Testis (tissue), 3 donors: ENCODE results near the gene PTDSS2. TPM values are rescaled to one million over a fixed set of nuclear protein-coding genes. Genes with fewer than 3 reads are reported as not detected.

Source experiments
- DNase-seq: peaks from one replicate; pipeline ENCODE4 v3.0.0-alpha.2; 2019
- H3K27ac ChIP-seq, 2 donors: fragments of 200-600 bp; sonication (generic); one replicate each; pipeline ENCODE4 v1.5.1; 2019
- H3K27me3 ChIP-seq: fragments of 200-600 bp; sonication (generic); one replicate; pipeline ENCODE4 v1.5.1; 2019
- H3K36me3 ChIP-seq: fragments of 200-600 bp; sonication (generic); one replicate; pipeline ENCODE4 v1.5.1; 2017; ENCODE audit warnings: low read depth; ENCODE audit errors: missing control alignments
- H3K4me1 ChIP-seq: fragments of 200-600 bp; sonication (generic); one replicate; pipeline ENCODE4 v1.5.1; 2019
- H3K4me3 ChIP-seq, 2 donors: fragments of 200-600 bp; sonication (generic); one replicate each; pipeline ENCODE4 v1.5.1; 2017 to 2019
- H3K9me3 ChIP-seq: fragments of 200-600 bp; sonication (generic); one replicate; pipeline ENCODE4 v1.5.1; 2017
- POLR2A ChIP-seq: fragments of 450-650 bp; IDR thresholded peaks from one replicate; pipeline ENCODE4 v1.6.1; 2017; ENCODE audit warnings: antibody characterized with exemption, mild to moderate bottlenecking, moderate library complexity
- WGBS, 2 donors: methylation state at CpG; one replicate each; pipeline ENCODE4 v1.1.5; 2018; 5-methylcytosine and 5-hydroxymethylcytosine counted together
- intact Hi-C: fragments of 100-400 bp; cut with DNase I; formaldehyde crosslinking; loops from one replicate; pipeline ENCODE4 v1.15.1; 2023; ENCODE audit warnings: low total_unique reads
- polyA plus RNA-seq: library from polyadenylated mRNA; stranded (reverse); fragments of 350-450 nt; fragmentation: Illumina TruSeq; extraction: RNeasy Lipid Tissue Mini Kit (QIAGEN cat#74804); gene quantifications from one replicate; pipeline ENCODE4 v1.2.3, GENCODE V29; 2014; ENCODE audit warnings: low read depth, low replicate concordance; ENCODE audit not compliant: insufficient read depth
- total RNA-seq, 2 donors: library from RNA; depleted of rRNA; stranded (reverse); fragments of >200 nt; gene quantifications; one replicate each; pipeline ENCODE4 v1.2.3, GENCODE V29; 2016
- TF ChIP-seq, protein P1 (sequence below), 3 experiments: fragments of 450-650 bp in 2 of 3; fragments of 200-600 bp in 1 of 3; sonication (generic) in 1 of 3; IDR thresholded peaks; one replicate each; pipeline ENCODE4 v1.5.1; 2016 to 2019; ENCODE audit warnings: antibody characterized with exemption in 3 of 3, mild to moderate bottlenecking in 2 of 3, moderate library complexity in 1 of 3

PTDSS2 gene
- total and polyA plus RNA-seq, 3 donors from 2014 or later: 107 to 160 (median 116) TPM

DNA sequence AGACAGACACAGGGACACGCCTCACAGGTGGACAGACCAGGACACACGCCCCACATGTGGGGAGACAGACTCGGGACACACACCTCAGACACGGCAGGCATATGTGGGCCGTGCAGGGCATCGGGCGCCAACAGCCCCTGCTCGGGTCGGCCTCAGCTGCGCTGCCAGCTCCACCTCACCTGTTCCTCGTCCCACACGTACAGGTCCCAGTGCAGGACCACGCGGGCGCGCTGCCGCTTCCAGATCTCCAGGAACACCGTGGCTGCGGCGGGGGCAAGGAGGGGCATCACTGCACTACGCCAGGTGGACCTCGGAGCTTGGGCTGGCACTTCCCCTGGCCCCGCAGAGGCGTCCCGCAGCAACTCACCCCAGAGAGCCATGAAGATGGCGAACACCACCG lies 20.7 kb upstream of the PTDSS2 start:
- Histone ChIP-seq H3K4me3 (no peak overlapping the region), H3K36me3 (no peaks in the 10 kb centered on the region), H3K9me3 (no peaks in the 10 kb centered on the region), H3K4me1 (no peaks in the 10 kb centered on the region), H3K27me3 (no peaks in the 10 kb centered on the region), H3K27ac (no peak overlapping the region)
- WGBS, 2 donors: 67 to 91% methylated on average over 7 to 27 of the region's 27 CpGs
- intact Hi-C loops: no loop called here
- no peak for TF ChIP-seq POLR2A
- TF ChIP-seq, protein P1, sequence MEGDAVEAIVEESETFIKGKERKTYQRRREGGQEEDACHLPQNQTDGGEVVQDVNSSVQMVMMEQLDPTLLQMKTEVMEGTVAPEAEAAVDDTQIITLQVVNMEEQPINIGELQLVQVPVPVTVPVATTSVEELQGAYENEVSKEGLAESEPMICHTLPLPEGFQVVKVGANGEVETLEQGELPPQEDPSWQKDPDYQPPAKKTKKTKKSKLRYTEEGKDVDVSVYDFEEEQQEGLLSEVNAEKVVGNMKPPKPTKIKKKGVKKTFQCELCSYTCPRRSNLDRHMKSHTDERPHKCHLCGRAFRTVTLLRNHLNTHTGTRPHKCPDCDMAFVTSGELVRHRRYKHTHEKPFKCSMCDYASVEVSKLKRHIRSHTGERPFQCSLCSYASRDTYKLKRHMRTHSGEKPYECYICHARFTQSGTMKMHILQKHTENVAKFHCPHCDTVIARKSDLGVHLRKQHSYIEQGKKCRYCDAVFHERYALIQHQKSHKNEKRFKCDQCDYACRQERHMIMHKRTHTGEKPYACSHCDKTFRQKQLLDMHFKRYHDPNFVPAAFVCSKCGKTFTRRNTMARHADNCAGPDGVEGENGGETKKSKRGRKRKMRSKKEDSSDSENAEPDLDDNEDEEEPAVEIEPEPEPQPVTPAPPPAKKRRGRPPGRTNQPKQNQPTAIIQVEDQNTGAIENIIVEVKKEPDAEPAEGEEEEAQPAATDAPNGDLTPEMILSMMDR (IDR thresholded peaks at IDR 0.05): no peak
- DNase-seq: no peak

DNA sequence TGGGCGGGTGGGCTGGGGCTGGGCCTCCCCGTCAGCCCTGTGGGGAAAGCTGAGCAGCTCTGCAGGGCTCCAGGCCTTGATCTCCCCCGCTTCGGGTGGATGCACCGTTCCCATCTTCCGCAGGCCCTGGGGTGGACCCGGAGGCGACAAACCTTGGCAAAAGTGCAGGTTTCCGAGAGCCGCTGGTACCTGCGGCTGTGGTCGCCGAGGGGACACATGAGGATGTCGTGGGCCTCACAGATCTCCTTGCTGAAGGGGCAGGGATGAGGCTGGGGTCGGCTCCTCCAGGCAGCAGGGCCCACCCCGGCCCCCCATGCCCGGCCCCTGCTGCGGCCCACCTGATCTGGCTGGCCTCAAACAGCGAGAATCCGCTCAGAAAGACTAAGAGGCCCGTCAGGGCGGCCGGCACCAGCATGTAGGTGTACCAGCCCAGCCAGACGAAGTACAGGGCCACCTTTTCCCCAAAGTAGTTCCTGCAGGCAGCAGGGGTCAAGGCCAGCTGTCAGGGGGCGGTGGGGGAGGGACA lies 20.1 kb upstream of the PTDSS2 start:
- H3K9me3 ChIP-seq: no peaks in the 10 kb centered on the region
- WGBS, 2 donors: 49 to 57% methylated on average over 20 to 24 of the region's 25 CpGs

DNA sequence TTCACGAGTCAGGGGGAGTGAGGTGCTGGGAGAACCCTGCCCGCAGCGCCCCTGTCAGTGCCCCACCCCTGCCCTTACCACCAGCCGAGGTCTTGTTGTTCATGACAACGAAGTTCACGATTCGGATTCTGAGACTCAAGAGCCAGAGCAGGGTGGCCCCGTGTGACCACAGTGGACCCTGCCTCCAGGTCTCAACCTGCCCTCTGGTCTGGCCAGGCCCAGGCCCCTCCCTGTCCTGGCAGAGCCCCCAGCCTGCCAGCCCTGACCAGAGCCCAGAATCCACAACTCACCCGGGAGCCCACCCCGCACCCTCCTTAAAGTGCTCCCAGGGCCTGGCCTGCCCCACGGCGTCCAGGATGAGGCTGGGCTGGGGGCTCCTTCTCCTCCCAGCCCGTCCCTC lies 18.2 kb upstream of the PTDSS2 start:
- 89 to 91% methylated on average over 7 to 13 of the region's 13 CpGs for WGBS, 2 donors
- TF ChIP-seq, protein P1 (IDR thresholded peaks at IDR 0.05): no peak
- TF ChIP-seq POLR2A: no peak
- H3K36me3 ChIP-seq: no peaks in the 10 kb centered on the region
- no peaks in the 10 kb centered on the region for H3K27me3 ChIP-seq
- DNase-seq: no peak
- intact Hi-C loops: no loop called here
- no peak overlapping the region for H3K4me3 ChIP-seq
- H3K4me1 ChIP-seq: no peaks in the 10 kb centered on the region
- H3K27ac ChIP-seq: no peak overlapping the region
- no peaks in the 10 kb centered on the region for H3K9me3 ChIP-seq

More for the DNA sequence above, 20.1 kb upstream of the PTDSS2 start:
- no peaks in the 10 kb centered on the region for H3K36me3 ChIP-seq
- H3K27ac ChIP-seq: no peak overlapping the region
- H3K4me1 ChIP-seq: no peaks in the 10 kb centered on the region
- no peak for DNase-seq
- no peaks in the 10 kb centered on the region for H3K27me3 ChIP-seq
- intact Hi-C loops: no loop called here
- TF ChIP-seq, protein P1 (IDR thresholded peaks at IDR 0.05): no peak
- TF ChIP-seq POLR2A: no peak
- no peak overlapping the region for H3K4me3 ChIP-seq

DNA sequence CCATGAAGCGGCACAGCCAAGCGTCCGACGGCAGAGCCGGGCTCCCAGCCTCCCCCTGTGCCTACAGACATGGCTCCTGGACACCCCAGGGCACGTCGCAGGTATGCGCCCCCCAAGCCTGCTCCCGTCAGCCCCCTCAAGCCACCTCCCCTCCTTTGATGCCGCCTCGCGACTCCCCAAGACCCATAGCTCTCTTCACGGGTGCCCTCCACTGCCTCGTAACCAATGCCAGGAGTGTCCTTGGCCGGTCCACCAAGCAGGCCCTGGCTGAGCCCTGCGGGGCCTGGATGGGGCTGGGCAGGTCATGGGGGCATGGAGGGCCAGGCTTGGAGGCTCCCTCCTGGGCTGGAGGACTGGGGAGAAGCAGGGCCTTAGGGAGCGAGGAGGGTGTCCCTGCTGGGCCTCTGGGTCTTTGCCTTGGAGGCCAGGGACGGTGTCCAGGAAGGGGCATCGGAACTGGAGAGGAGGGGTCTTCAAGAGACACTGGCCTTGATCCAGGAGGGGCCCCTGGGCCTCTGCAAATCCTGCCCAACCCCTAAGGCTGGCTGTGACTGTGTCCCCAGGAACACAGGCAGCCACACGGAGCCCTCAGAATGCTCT lies 17.5 kb upstream of the PTDSS2 start:
- H3K36me3 ChIP-seq: no peaks in the 10 kb centered on the region
- intact Hi-C loops: no loop called here

More for the DNA sequence above, 17.5 kb upstream of the PTDSS2 start:
- H3K9me3 ChIP-seq: no peaks in the 10 kb centered on the region
- no peak for DNase-seq
- TF ChIP-seq POLR2A: no peak
- TF ChIP-seq, protein P1 (IDR thresholded peaks at IDR 0.05): no peak
- WGBS, 2 donors: 89 to 95% methylated on average over 17 to 20 of the region's 20 CpGs
- no peaks in the 10 kb centered on the region for H3K4me1 ChIP-seq
- H3K27ac ChIP-seq: no peak overlapping the region
- H3K4me3 ChIP-seq: no peak overlapping the region
- H3K27me3 ChIP-seq: no peaks in the 10 kb centered on the region
